ENCODE measurements around the gene ZNF804A. TPM values are rescaled to one million over a fixed set of nuclear protein-coding genes. Genes with fewer than 3 reads are reported as not detected.

ZNF804A gene
- total RNA-seq, 1 donor from 2014 or later = not detected

GRCh38 chr2:184729581-184729980, 131.3 kb downstream of the ZNF804A start:
- no peaks in the 10 kb centered on the region for H3K27me3 ChIP-seq
- no peaks in the 10 kb centered on the region for H4K20me1 ChIP-seq (ENCODE audit: low read depth)
- no peak overlapping the region for H3K4me3 ChIP-seq
- no peaks in the 10 kb centered on the region for H3F3A ChIP-seq (ENCODE audit: low read depth)
- H3K4me3 Mint-ChIP-seq = no peak overlapping the region
- H3K4me1 Mint-ChIP-seq = no peaks in the 10 kb centered on the region
- no peaks in the 10 kb centered on the region for H3K36me3 ChIP-seq
- H3K79me2 ChIP-seq (ENCODE audit: low read depth) = no peaks in the 10 kb centered on the region
- H3K4me2 ChIP-seq = no peak overlapping the region
- H3K36me3 Mint-ChIP-seq = no peaks in the 10 kb centered on the region
- H3K9ac ChIP-seq = no peak overlapping the region
- no peak for DNase-seq (ENCODE audit: low spot score)
- H3K9me3 ChIP-seq (ENCODE audit: low read depth) = no peaks in the 10 kb centered on the region
- H3K27me3 Mint-ChIP-seq (ENCODE audit: insufficient read depth, low read depth) = no peaks in the 10 kb centered on the region
- H3K27ac ChIP-seq = no peak overlapping the region
- no peaks in the 10 kb centered on the region for H3K4me1 ChIP-seq
- no peak overlapping the region for H2AFZ ChIP-seq (replicated peaks)
- H3K27ac Mint-ChIP-seq = no peak overlapping the region
- no peaks in the 10 kb centered on the region for H3K9me3 Mint-ChIP-seq
- TF ChIP-seq EZH2 (IDR thresholded peaks at IDR 0.05) (no peak), CTCF (IDR thresholded peaks at IDR 0.05) (no peak), EZH2phosphoT487 (IDR thresholded peaks at IDR 0.05) (no peak)

- no peaks in the 10 kb centered on the region for H3K36me3 Mint-ChIP-seq
- no peaks in the 10 kb centered on the region for H3K9me3 Mint-ChIP-seq
- Histone ChIP-seq H3K36me3 (no peaks in the 10 kb centered on the region), H2AFZ (replicated peaks) (no peak overlapping the region), H3K27ac (no peak overlapping the region), H3K4me2 (no peak overlapping the region), H3K9ac (no peak overlapping the region), H3F3A (ENCODE audit: low read depth) (no peaks in the 10 kb centered on the region), H3K4me1 (no peaks in the 10 kb centered on the region), H3K4me3 (no peak overlapping the region), H3K79me2 (ENCODE audit: low read depth) (no peaks in the 10 kb centered on the region), H4K20me1 (ENCODE audit: low read depth) (no peaks in the 10 kb centered on the region), H3K27me3 (no peaks in the 10 kb centered on the region), H3K9me3 (ENCODE audit: low read depth) (no peaks in the 10 kb centered on the region)
- DNase-seq (ENCODE audit: low spot score) = no peak
- no peak overlapping the region for H3K27ac Mint-ChIP-seq
- TF ChIP-seq EZH2phosphoT487 (IDR thresholded peaks at IDR 0.05) (no peak), EZH2 (IDR thresholded peaks at IDR 0.05) (no peak), CTCF (IDR thresholded peaks at IDR 0.05) (no peak)
- no peaks in the 10 kb centered on the region for H3K4me1 Mint-ChIP-seq
- H3K4me3 Mint-ChIP-seq = no peak overlapping the region
- no peaks in the 10 kb centered on the region for H3K27me3 Mint-ChIP-seq (ENCODE audit: insufficient read depth, low read depth)
Observed at GRCh38 chr2:184730288-184730687, 132.0 kb downstream of the ZNF804A start.

- Mint-ChIP-seq H3K4me1 (no peaks in the 10 kb centered on the region), H3K4me3 (no peak overlapping the region), H3K9me3 (no peaks in the 10 kb centered on the region), H3K36me3 (no peaks in the 10 kb centered on the region), H3K27me3 (ENCODE audit: insufficient read depth, low read depth) (no peaks in the 10 kb centered on the region), H3K27ac (no peak overlapping the region)
- Histone ChIP-seq H3K9me3 (ENCODE audit: low read depth) (no peaks in the 10 kb centered on the region), H3K4me1 (no peaks in the 10 kb centered on the region), H2AFZ (replicated peaks) (no peak overlapping the region), H3K36me3 (no peaks in the 10 kb centered on the region), H3K4me2 (no peak overlapping the region), H3K9ac (no peak overlapping the region), H3K79me2 (ENCODE audit: low read depth) (no peaks in the 10 kb centered on the region), H3K27me3 (no peaks in the 10 kb centered on the region), H3K4me3 (no peak overlapping the region), H3K27ac (no peak overlapping the region), H4K20me1 (ENCODE audit: low read depth) (no peaks in the 10 kb centered on the region), H3F3A (ENCODE audit: low read depth) (no peaks in the 10 kb centered on the region)
- no peak for DNase-seq (ENCODE audit: low spot score)
- no peak for TF ChIP-seq CTCF (IDR thresholded peaks at IDR 0.05)
- no peak for TF ChIP-seq EZH2 (IDR thresholded peaks at IDR 0.05)
- TF ChIP-seq EZH2phosphoT487 (IDR thresholded peaks at IDR 0.05) = no peak
Observed at GRCh38 chr2:184734338-184734737, 136.0 kb downstream of the ZNF804A start.

Data from neural progenitor cell (in vitro differentiated cells).